Stomach smooth muscle (tissue), 2 donors: Measurements from ENCODE around the gene BMPR1A.
"Not testable (repeated sequence)": the region's sequence is repeated elsewhere in the genome, so short reads cannot be mapped to it uniquely, and the experiment has no call there.

Experiments used
- H3K27ac ChIP-seq: one replicate; pipeline ENCODE4 v1.7.0; 2013; ENCODE audit warnings: mild to moderate bottlenecking, low read length, inconsistent platforms
- H3K27me3 ChIP-seq, 2 donors: one replicate each; pipeline ENCODE4 v1.7.0; 2013; ENCODE audit warnings: low read length in 2 of 2; ENCODE audit not compliant: insufficient read depth in 2 of 2, control insufficient read depth in 1 of 2
- H3K36me3 ChIP-seq, 2 donors: one replicate each; pipeline ENCODE4 v1.7.0; 2013; ENCODE audit warnings: low read length in 2 of 2; ENCODE audit not compliant: control insufficient read depth in 2 of 2, insufficient read depth in 2 of 2
- H3K4me1 ChIP-seq: one replicate; pipeline ENCODE4 v1.7.0; 2013; ENCODE audit warnings: low read length; ENCODE audit not compliant: control insufficient read depth, insufficient read depth
- H3K4me3 ChIP-seq, 2 donors: one replicate each; pipeline ENCODE4 v1.7.0; 2013; ENCODE audit warnings: low read length in 2 of 2
- H3K9ac ChIP-seq, 2 donors: one replicate each; pipeline ENCODE4 v1.7.0; 2013; ENCODE audit warnings: low read length in 2 of 2, mild to moderate bottlenecking in 1 of 2
- H3K9me3 ChIP-seq, 2 donors: one replicate each; pipeline ENCODE4 v1.7.0; 2013; ENCODE audit warnings: low read length in 2 of 2; ENCODE audit not compliant: control insufficient read depth in 2 of 2
- donor health status: healthy.
- donor health status: Pancreatic carcinoma.

The BMPR1A gene

DNA sequence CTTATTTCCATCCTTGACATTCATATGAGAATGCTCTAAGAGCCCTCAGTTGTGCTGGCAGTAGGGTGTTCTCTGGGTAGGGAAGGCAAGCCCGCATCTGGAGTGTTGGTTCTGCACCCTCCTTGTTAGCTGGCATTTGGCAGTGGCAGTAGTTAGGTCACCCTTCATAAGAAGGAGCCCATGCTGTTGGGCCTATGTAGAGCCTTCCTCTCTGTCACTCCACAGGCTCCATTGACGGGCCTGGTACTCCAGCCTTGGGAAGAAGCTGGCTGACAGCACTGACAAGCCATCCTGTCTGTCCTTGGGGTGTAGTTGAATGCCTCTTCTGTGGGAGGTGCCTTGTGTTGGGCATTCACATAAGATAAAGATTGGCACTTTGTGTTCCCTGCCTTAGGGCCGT lies 89.7 kb downstream of the BMPR1A start:
- no peak overlapping the region for H3K9ac ChIP-seq
- no peaks in the 10 kb centered on the region for H3K9me3 ChIP-seq
- H3K4me1 ChIP-seq: no peaks in the 10 kb centered on the region
- no peak overlapping the region for H3K27ac ChIP-seq
- H3K36me3 ChIP-seq: peaks cover 6 to 10% of the 10 kb centered on the region in 2 donors
- H3K27me3 ChIP-seq: no peaks in the 10 kb centered on the region
- H3K4me3 ChIP-seq: no peak overlapping the region

DNA sequence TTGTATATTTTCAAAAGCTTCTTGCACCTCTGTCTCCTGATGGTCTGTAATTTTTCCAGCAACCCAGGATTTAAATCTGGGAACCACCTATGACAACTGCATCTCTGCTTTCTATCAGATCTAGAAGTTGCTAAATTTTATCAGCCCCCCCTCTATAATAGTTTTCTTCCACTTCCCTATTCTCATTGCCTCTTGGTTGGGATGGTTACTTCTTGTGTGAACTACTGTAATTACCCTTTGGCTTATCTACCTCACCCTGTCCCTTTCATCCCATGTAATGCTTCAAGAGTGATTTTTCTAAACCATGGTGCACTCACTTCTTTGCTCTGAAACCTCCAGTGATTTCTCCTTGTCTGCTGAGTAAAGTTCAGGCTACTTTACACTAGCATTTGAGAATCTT lies 92.3 kb downstream of the BMPR1A start:
- H3K4me3 ChIP-seq: no peak overlapping the region
- H3K36me3 ChIP-seq: peaks cover 4 to 10% of the 10 kb centered on the region in 2 donors
- H3K9ac ChIP-seq: no peak overlapping the region
- no peak overlapping the region for H3K27ac ChIP-seq
- H3K27me3 ChIP-seq: no peaks in the 10 kb centered on the region
- H3K4me1 ChIP-seq: no peaks in the 10 kb centered on the region
- H3K9me3 ChIP-seq: no peaks in the 10 kb centered on the region

DNA sequence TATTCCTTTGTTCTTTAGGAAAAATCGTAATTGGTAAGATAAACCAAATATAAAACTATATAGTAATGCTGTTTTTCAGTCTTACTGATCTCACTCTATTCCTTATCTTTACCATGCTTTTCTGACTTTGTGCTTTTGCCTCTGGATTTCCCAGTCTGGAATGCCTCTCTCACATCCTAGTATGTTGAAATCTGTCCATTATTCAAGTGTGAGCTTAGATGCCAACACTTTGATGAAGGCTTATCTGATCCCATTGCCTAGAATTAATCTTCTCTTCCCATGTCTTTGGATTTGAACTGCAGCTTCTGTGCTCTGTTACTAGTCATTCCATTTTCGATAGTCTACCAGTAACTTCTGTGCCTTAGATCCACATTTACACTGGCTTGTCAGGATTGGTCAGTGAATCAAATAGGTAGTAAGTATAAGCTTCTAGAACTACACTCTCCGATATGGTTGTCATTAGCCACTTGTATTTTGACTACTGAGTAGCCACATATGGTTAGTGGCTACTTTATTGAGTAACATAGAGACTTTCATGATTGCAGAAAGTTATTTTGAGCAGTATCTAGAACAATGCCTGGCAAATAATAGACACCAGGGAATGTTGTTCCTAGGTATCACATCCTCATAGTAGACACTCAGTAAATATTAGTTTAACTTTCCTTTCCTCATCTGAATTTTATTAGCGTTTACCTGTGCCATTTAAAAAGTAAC lies 92.9 kb downstream of the BMPR1A start:
- Histone ChIP-seq H3K27me3 (no peaks in the 10 kb centered on the region), H3K4me1 (no peaks in the 10 kb centered on the region), H3K27ac (no peak overlapping the region), H3K4me3 (no peak overlapping the region), H3K9me3 (no peaks in the 10 kb centered on the region), H3K9ac (no peak overlapping the region), H3K36me3 (peaks cover 4 to 10% of the 10 kb centered on the region in 2 donors)

DNA sequence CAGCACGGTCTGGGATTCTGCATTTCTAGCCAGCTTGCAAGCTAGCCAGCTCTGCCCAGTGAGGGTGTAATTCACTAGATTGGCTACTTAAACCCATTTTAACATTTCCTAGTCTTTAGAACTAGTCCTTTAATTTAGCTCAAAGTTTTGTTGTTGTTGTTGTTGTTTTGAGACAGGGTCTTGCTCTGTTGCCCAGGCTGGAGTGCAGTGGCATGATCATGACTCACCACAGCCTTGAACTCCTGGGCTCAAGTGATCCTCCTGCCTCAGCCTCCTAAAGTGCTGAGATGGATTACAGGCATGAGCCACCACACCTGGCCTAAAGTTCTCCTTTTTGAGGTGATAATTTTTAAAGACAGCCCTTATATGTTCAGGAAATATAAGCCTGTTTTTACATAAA lies 94.1 kb downstream of the BMPR1A start:
- Histone ChIP-seq H3K36me3 (peaks cover under 1 to 3% of the 10 kb centered on the region in 2 donors), H3K4me1 (peaks cover 3% of the 10 kb centered on the region), H3K27ac (no peak overlapping the region), H3K4me3 (no peak overlapping the region), H3K9me3 (no peaks in the 10 kb centered on the region), H3K9ac (no peak overlapping the region), H3K27me3 (no peaks in the 10 kb centered on the region)

DNA sequence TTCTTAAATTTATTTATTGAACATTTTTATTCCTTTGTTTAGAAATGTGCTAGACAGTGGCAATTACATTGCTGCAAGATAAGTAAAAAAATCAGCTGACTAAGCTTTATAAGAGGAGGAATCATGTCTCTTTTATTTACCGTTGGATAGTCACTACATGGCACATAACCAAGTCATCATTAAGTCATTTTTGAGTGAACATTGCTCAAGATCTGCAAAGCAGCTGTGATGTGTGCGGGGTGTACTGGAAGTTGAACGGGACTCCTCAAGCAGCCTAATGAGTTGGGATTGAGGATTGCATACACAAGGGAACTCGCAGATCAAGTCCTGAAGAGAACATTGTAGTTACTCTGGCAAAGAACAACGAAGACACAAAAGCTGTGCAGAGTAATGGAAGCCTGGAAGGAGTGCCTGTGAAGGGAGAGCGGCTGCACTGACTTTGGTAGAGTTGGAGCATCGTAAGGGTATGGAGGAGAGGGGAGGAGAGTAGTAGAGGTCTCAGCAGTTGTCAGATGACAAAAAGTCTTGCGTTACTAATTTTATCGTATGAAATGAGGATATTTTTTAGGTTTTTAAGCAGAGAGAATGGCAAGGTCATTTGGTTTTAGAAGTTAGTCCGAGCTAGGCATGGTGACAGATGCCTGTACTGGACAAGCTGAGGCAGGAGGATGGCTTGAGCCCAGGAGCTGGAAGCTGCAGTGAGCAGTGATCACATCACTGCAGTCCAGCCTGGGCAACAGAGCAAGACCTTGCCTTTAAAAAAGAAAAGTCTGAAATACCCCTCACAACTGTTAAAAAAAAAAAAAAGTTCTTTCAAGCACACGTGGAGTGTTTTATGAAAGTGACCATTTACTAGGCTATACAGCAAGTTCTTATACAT lies 95.1 kb downstream of the BMPR1A start:
- Histone ChIP-seq H3K9me3 (no peaks in the 10 kb centered on the region), H3K4me1 (peaks cover 3% of the 10 kb centered on the region), H3K9ac (no peak overlapping the region), H3K36me3 (peaks cover 0 to 4% of the 10 kb centered on the region in 2 donors), H3K27ac (no peak overlapping the region), H3K27me3 (no peaks in the 10 kb centered on the region), H3K4me3 (no peak overlapping the region)

DNA sequence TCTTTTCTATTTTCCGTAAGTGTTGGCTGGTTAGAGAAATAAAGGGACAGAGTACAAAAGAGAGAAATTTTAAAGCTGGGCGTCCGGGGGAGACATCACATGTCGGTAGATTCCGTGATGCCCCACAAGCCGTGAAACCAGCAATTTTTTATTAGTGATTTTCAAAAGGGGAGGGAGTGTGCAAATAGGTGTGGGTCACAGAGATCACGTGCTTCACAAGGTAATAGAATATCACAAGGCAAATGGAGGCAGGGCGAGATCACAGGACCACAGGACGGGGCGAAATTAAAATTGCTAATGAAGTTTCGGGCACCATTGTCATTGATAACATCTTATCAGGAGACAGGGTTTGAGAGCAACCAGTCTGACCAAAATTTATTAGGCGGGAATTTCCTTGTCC lies 97.2 kb downstream of the BMPR1A start:
- H3K4me3 ChIP-seq, H3K27ac ChIP-seq, H3K4me1 ChIP-seq, H3K36me3 ChIP-seq, H3K9ac ChIP-seq, H3K27me3 ChIP-seq, H3K9me3 ChIP-seq: not testable (repeated sequence)

DNA sequence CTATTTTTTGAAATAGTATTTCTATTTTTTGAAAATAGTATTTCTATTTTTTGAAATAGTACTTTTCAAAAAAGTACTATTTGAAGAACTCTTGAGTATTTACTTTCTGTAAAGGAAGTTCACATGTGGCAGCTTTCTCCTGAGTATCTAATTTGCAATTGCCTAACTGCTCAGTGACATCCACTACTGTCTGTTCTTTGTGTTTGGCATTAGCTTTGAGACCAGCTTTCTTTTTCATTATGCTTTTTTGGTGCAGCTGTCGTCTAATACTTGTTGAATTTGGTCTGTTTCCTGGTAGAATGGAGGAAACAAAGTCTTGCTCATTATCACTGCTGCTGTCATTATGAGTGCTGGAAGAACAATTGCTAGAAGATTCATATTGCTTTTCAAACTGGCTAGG lies 99.1 kb downstream of the BMPR1A start:
- Histone ChIP-seq H3K4me1 (peaks cover 3% of the 10 kb centered on the region), H3K27ac (no peak overlapping the region), H3K36me3 (peaks cover 4 to 7% of the 10 kb centered on the region in 2 donors), H3K9ac (no peak overlapping the region), H3K9me3 (peaks cover 0 to 2% of the 10 kb centered on the region in 2 donors), H3K27me3 (no peaks in the 10 kb centered on the region), H3K4me3 (no peak overlapping the region)

DNA sequence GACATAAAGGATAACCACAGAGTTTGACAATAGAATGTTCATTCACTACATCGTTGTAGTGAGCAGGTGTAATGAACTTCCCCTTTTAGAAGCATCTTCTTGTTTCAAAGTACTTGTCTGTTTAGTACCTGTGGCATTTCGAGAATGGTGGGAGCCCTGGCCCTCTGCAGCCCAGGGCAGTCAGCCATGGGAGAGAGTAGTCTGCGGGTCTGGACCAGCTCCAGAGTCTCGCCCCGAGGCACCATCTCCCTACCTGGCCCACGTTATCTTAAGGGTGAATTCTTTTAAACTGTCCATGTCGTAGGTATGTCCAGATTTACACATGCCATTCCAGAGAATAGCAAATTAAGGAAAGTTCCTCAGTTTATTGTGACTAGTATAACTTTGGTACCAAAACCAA lies 99.7 kb downstream of the BMPR1A start:
- H3K36me3 ChIP-seq: peaks cover 4 to 7% of the 10 kb centered on the region in 2 donors
- H3K9me3 ChIP-seq: peaks cover 0 to 2% of the 10 kb centered on the region in 2 donors
- H3K4me1 ChIP-seq: peaks cover 3% of the 10 kb centered on the region
- no peak overlapping the region for H3K9ac ChIP-seq
- no peaks in the 10 kb centered on the region for H3K27me3 ChIP-seq
- no peak overlapping the region for H3K4me3 ChIP-seq
- H3K27ac ChIP-seq: no peak overlapping the region

DNA sequence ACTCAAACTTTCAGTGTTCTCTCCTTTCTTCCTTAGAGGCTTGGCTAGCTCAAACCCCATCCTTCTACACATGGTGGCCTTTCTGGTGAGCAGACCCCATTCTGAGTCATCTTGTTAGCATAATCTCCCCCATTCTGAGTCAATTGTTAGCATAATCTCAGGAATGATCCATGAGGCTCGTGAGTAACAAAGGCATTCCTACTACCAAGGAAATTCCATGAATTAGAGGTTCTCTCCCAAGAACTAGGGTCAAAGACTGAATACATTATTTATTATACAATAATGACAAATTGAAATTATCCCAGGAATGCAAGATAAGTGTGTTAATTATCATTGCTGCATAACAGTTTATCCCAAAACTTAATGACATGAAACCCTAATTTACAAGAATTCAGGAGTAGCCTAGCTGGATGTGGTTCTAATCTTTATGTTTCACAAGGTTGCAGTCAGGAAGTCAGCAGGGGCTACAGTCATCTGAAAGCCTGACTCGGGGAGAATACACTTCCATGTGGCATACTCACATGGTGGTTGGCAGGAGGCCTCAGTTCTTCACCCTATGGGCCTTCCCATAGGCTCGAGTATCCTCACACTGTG lies 100.8 kb downstream of the BMPR1A start:
- no peaks in the 10 kb centered on the region for H3K27me3 ChIP-seq
- no peak overlapping the region for H3K4me3 ChIP-seq
- no peak overlapping the region for H3K9ac ChIP-seq
- H3K36me3 ChIP-seq: peaks cover 4 to 7% of the 10 kb centered on the region in 2 donors
- peaks cover 3% of the 10 kb centered on the region for H3K4me1 ChIP-seq
- H3K9me3 ChIP-seq: peaks cover 0 to 2% of the 10 kb centered on the region in 2 donors
- H3K27ac ChIP-seq: no peak overlapping the region

DNA sequence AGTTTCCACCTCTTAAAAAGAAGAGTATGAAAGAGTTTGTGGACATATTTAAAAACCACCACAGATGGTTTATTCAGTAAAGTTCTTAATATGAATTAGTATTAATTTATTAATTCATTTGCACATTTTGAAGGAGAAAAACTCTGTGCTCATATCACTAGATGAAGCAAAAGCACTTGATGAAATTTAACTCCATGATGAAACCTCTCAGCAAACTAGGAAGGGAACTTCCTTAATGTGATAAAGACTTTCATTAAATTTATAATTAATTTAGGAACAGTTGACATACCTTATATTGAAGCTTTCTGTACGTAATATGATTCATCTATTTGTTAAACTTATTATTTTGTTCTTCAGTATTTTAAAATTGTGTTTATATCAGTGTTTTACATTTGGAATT lies 101.6 kb downstream of the BMPR1A start:
- Histone ChIP-seq H3K4me3 (no peak overlapping the region), H3K4me1 (peaks cover 3% of the 10 kb centered on the region), H3K36me3 (peaks cover 4 to 7% of the 10 kb centered on the region in 2 donors), H3K9ac (no peak overlapping the region), H3K27ac (no peak overlapping the region), H3K27me3 (no peaks in the 10 kb centered on the region), H3K9me3 (peaks cover 0 to 2% of the 10 kb centered on the region in 2 donors)
